Erythroblast (primary cell): Measurements from ENCODE around the gene NCKAP1.
"Not testable (repeated sequence)": the region's sequence is repeated elsewhere in the genome, so short reads cannot be mapped to it uniquely, and the experiment has no call there.

Experiments
- DNase-seq, 2 experiments: peaks; one replicate each; lab custom pipeline; 2025; lab: John Stamatoyannopoulos, UW
- GATA1 ChIP-seq: IDR thresholded peaks from 2 replicates; pipeline ENCODE4 v1.6.1; 2011; ENCODE audit warnings: low read depth, mild to moderate bottlenecking, control low read depth, low read length, moderate library complexity
- POLR2A ChIP-seq: IDR thresholded peaks from 2 replicates; pipeline ENCODE4 v1.6.1; 2011; ENCODE audit warnings: mild to moderate bottlenecking, low read length

NCKAP1 gene

GRCh38 chr2:183060571-183061231 lies 22.4 kb upstream of the NCKAP1 start:
- TF ChIP-seq POLR2A (no peak), GATA1 (no peak)
- no peak for DNase-seq

GRCh38 chr2:183059561-183059960 lies 21.3 kb upstream of the NCKAP1 start:
- DNase-seq, result peak; percentile 4 to 27
- no peak for TF ChIP-seq GATA1
- TF ChIP-seq POLR2A, result no peak

- TF ChIP-seq GATA1, result no peak
- TF ChIP-seq POLR2A, result no peak
- DNase-seq, result no peak
These were observed 19.2 kb upstream of the NCKAP1 start for GRCh38 chr2:183057333-183057985.

GRCh38 chr2:183049420-183049819 lies 11.2 kb upstream of the NCKAP1 start:
- TF ChIP-seq GATA1 (no peak), POLR2A (no peak)
- no peak for DNase-seq

GRCh38 chr2:183047486-183048125 lies 9.3 kb upstream of the NCKAP1 start:
- not testable (repeated sequence) for DNase-seq

- DNase-seq, result not testable (repeated sequence)
These were observed 5.3 kb upstream of the NCKAP1 start for GRCh38 chr2:183043580-183043979.

- DNase-seq, result no peak
- TF ChIP-seq GATA1 (no peak), POLR2A (no peak)
These were observed 2.3 kb upstream of the NCKAP1 start for GRCh38 chr2:183040604-183041003.

- TF ChIP-seq POLR2A, result no peak
- TF ChIP-seq GATA1, result no peak
- DNase-seq, result peak; percentile 88 to 93
These were observed 510 bp downstream of the NCKAP1 start for GRCh38 chr2:183037553-183038340.

- DNase-seq, result peak; percentile 45 to 72
- TF ChIP-seq GATA1 (no peak), POLR2A (no peak)
These were observed 1.1 kb downstream of the NCKAP1 start for GRCh38 chr2:183037074-183037552.

- no peak for TF ChIP-seq POLR2A
- no peak for TF ChIP-seq GATA1
- peak; percentile 11 to 50 for DNase-seq
These were observed 2.1 kb downstream of the NCKAP1 start for GRCh38 chr2:183035954-183036669.

- TF ChIP-seq GATA1 (no peak), POLR2A (no peak)
- DNase-seq, result peak; percentile 32 to 49
These were observed 2.8 kb downstream of the NCKAP1 start for GRCh38 chr2:183035298-183035953.

- TF ChIP-seq GATA1 (no peak), POLR2A (no peak)
- peak in 1 of 2 experiments; percentile 11 for DNase-seq
These were observed 3.5 kb downstream of the NCKAP1 start for GRCh38 chr2:183034806-183035205.
